ENCODE measurements around the gene CUEDC2.
"Not testable (repeated sequence)": the region's sequence is repeated elsewhere in the genome, so short reads cannot be mapped to it uniquely, and the experiment has no call there.

Gene CUEDC2

GRCh38 chr10:102454662-102455487 is 22.5 kb upstream of the CUEDC2 start:
- FAIRE-seq = not testable (repeated sequence)

GRCh38 chr10:102453502-102453901 is 21.1 kb upstream of the CUEDC2 start:
- no peak for FAIRE-seq

GRCh38 chr10:102452672-102453340 is 20.4 kb upstream of the CUEDC2 start:
- FAIRE-seq = no peak

GRCh38 chr10:102451105-102451969 is 19.0 kb upstream of the CUEDC2 start, which contains the start of gene C10orf95:
Gene C10orf95, minus strand, starts transcription at chr10:102451543. Its CDS starts 450 bp downstream, at chr10:102451093.
- no peak for FAIRE-seq

- no peak for FAIRE-seq
These were observed 18.2 kb upstream of the CUEDC2 start for GRCh38 chr10:102450374-102451104.

- FAIRE-seq = no peak
These were observed 17.7 kb upstream of the CUEDC2 start for GRCh38 chr10:102450124-102450373.

GRCh38 chr10:102449321-102450123 is 17.1 kb upstream of the CUEDC2 start:
- FAIRE-seq = no peak

- no peak for FAIRE-seq
These were observed 12.5 kb upstream of the CUEDC2 start for GRCh38 chr10:102444851-102445250.

- no peak for FAIRE-seq
These were observed 6.0 kb upstream of the CUEDC2 start for GRCh38 chr10:102438374-102438773.

- no peak for FAIRE-seq
These were observed 5.1 kb upstream of the CUEDC2 start for GRCh38 chr10:102437515-102437914.

- FAIRE-seq = no peak
These were observed 3.9 kb upstream of the CUEDC2 start for GRCh38 chr10:102436312-102436711.

GRCh38 chr10:102435529-102436233 is 3.3 kb upstream of the CUEDC2 start:
- no peak for FAIRE-seq

GRCh38 chr10:102435133-102435497 is 2.7 kb upstream of the CUEDC2 start:
- FAIRE-seq = no peak

GRCh38 chr10:102434394-102435132 is 2.2 kb upstream of the CUEDC2 start:
- no peak for FAIRE-seq

- FAIRE-seq = no peak
These were observed 1.3 kb upstream of the CUEDC2 start for GRCh38 chr10:102433619-102434046.

GRCh38 chr10:102431452-102432124 is 786 bp downstream of the CUEDC2 start:
- no peak for FAIRE-seq

GRCh38 chr10:102429468-102429867 is 2.9 kb downstream of the CUEDC2 start:
- no peak for FAIRE-seq

- FAIRE-seq = no peak
These were observed 5.5 kb downstream of the CUEDC2 start for GRCh38 chr10:102426803-102427287.

GRCh38 chr10:102425444-102425843 is 6.9 kb downstream of the CUEDC2 start:
- FAIRE-seq = no peak

GRCh38 chr10:102424916-102425315 is 7.5 kb downstream of the CUEDC2 start:
- FAIRE-seq = no peak
